Upper lobe of left lung (tissue), 4 donors: ENCODE measurements around the gene SOX11.

Experiments
- CTCF ChIP-seq, 6 experiments: fragments of 450-650 bp in 4 of 6; fragments of 200-600 bp in 2 of 6; sonication (generic) in 2 of 6; IDR thresholded peaks; one replicate each; pipeline ENCODE4 v1.5.1; 2016 to 2019; ENCODE audit warnings: antibody characterized with exemption in 6 of 6
- EP300 ChIP-seq, 4 donors: sonication (generic); formaldehyde crosslinking; IDR thresholded peaks; one replicate each; pipeline ENCODE4 v1.5.1; 2017; ENCODE audit warnings: antibody characterized with exemption in 4 of 4, control low read depth in 2 of 4

- TF ChIP-seq EP300 (IDR thresholded peaks at IDR 0.05) (no peak), CTCF (IDR thresholded peaks at IDR 0.05) (no peak)
These were observed 33.7 kb downstream of the SOX11 start for GRCh38 chr2:5725794-5726463.
